ENCODE data around the gene CYB561.

- TF ChIP-seq POLR2A (IDR thresholded peaks at IDR 0.05) (no peak), CTCF (IDR thresholded peaks at IDR 0.05) (no peak)
These were observed 6.4 kb downstream of the CYB561 start for GRCh38 chr17:63439687-63440086.

Measured in tibial nerve (tissue), 3 donors.